Activated CD8-positive, alpha-beta T cell treated with anti-CD3 and anti-CD28 coated beads for 36 hours (primary cell): ENCODE data around the gene GNE. TPM values are rescaled to one million over a fixed set of nuclear protein-coding genes. Genes with fewer than 3 reads are reported as not detected.

Experiments
- ATAC-seq: fragments of 200-7000 bp; cut with Tn5 transposase; one replicate; pipeline ENCODE4 v1.10.0; 2021; ENCODE audit warnings: mild to moderate bottlenecking, moderate library complexity
- CTCF ChIA-PET: fragments of 350-600 bp; sonication (Branson Sonifier 250); formaldehyde crosslinking; loops from one replicate; lab custom pipeline; 2021; ENCODE audit warnings: antibody characterized with exemption; lab: Charles Lee
- POLR2A ChIA-PET: fragments of 350-600 bp; sonication (Branson Sonifier 250); formaldehyde crosslinking; loops from one replicate; lab custom pipeline; 2021; ENCODE audit warnings: antibody characterized with exemption; lab: Charles Lee
- DNase-seq: peaks from one replicate; pipeline ENCODE4 v3.0.0-alpha.2; 2020
- H3K27ac Mint-ChIP-seq: one replicate; pipeline ENCODE4 v1.8.0; 2021; ENCODE audit warnings: mild to moderate bottlenecking, mixed read lengths
- H3K27me3 Mint-ChIP-seq: one replicate; pipeline ENCODE4 v1.8.0; 2021; ENCODE audit warnings: mixed read lengths
- H3K36me3 Mint-ChIP-seq: one replicate; pipeline ENCODE4 v1.8.0; 2021; ENCODE audit warnings: low read depth, mixed read lengths
- H3K4me1 Mint-ChIP-seq: one replicate; pipeline ENCODE4 v1.8.0; 2021; ENCODE audit warnings: low read depth, mixed read lengths
- H3K4me3 Mint-ChIP-seq: one replicate; pipeline ENCODE4 v1.8.0; 2021; ENCODE audit warnings: mild to moderate bottlenecking, moderate library complexity, mixed read lengths
- H3K9me3 Mint-ChIP-seq: one replicate; pipeline ENCODE4 v1.8.0; 2021; ENCODE audit warnings: mixed read lengths
- intact Hi-C: fragments of 100-400 bp; cut with micrococcal nuclease; formaldehyde crosslinking; loops from one replicate; pipeline ENCODE4 v1.10.0; 2022
- total RNA-seq, 2 experiments: library from RNA; stranded (reverse); gene quantifications; one replicate each; pipeline ENCODE4 v1.2.3, GENCODE V29; 2021
- TF ChIP-seq, protein P1 (sequence below): fragments of 200-600 bp; IDR thresholded peaks from one replicate; pipeline ENCODE4 v1.8.0; 2022; ENCODE audit warnings: antibody characterized with exemption, mild to moderate bottlenecking

Gene GNE
- total RNA-seq, 2 experiments from 2014 or later, result 11.6 to 12.0 TPM

- CTCF ChIA-PET, result interaction anchor here (0.6 to 4.4 kb wide), 3 partner anchors 8 to 103 kb away, joined by 3 to 24 read pairs (median 12); no protein-coding TSS in a partner anchor
- no peaks in the 10 kb centered on the region for H3K9me3 Mint-ChIP-seq
These were observed 83.5 kb downstream of the GNE start for GRCh38 chr9:36174731-36175130.

GRCh38 chr9:36174271-36174670 lies 84.0 kb downstream of the GNE start:
- CTCF ChIA-PET, result interaction anchor here (0.6 to 4.4 kb wide), 3 partner anchors 15 to 103 kb away, joined by 3 to 24 read pairs (median 8); no protein-coding TSS in a partner anchor
- no peak for ATAC-seq
- Mint-ChIP-seq H3K36me3 (no peaks in the 10 kb centered on the region), H3K4me3 (no peak overlapping the region), H3K4me1 (peaks cover 1% of the 10 kb centered on the region), H3K9me3 (no peaks in the 10 kb centered on the region), H3K27ac (no peak overlapping the region), H3K27me3 (no peaks in the 10 kb centered on the region)
- intact Hi-C loops, result no loop called here
- POLR2A ChIA-PET, result no interaction called here
- no peak for DNase-seq
- TF ChIP-seq, protein P1, sequence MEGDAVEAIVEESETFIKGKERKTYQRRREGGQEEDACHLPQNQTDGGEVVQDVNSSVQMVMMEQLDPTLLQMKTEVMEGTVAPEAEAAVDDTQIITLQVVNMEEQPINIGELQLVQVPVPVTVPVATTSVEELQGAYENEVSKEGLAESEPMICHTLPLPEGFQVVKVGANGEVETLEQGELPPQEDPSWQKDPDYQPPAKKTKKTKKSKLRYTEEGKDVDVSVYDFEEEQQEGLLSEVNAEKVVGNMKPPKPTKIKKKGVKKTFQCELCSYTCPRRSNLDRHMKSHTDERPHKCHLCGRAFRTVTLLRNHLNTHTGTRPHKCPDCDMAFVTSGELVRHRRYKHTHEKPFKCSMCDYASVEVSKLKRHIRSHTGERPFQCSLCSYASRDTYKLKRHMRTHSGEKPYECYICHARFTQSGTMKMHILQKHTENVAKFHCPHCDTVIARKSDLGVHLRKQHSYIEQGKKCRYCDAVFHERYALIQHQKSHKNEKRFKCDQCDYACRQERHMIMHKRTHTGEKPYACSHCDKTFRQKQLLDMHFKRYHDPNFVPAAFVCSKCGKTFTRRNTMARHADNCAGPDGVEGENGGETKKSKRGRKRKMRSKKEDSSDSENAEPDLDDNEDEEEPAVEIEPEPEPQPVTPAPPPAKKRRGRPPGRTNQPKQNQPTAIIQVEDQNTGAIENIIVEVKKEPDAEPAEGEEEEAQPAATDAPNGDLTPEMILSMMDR, result no peak

More at GRCh38 chr9:36174731-36175130, 83.5 kb downstream of the GNE start:
- intact Hi-C loops, result no loop called here
- no peak overlapping the region for H3K27ac Mint-ChIP-seq
- POLR2A ChIA-PET, result no interaction called here
- no peak overlapping the region for H3K4me3 Mint-ChIP-seq
- DNase-seq (no peak), ATAC-seq (no peak)
- TF ChIP-seq, protein P1, result no peak
- no peaks in the 10 kb centered on the region for H3K27me3 Mint-ChIP-seq
- H3K36me3 Mint-ChIP-seq, result no peaks in the 10 kb centered on the region
- H3K4me1 Mint-ChIP-seq, result peaks cover 1% of the 10 kb centered on the region

DNA sequence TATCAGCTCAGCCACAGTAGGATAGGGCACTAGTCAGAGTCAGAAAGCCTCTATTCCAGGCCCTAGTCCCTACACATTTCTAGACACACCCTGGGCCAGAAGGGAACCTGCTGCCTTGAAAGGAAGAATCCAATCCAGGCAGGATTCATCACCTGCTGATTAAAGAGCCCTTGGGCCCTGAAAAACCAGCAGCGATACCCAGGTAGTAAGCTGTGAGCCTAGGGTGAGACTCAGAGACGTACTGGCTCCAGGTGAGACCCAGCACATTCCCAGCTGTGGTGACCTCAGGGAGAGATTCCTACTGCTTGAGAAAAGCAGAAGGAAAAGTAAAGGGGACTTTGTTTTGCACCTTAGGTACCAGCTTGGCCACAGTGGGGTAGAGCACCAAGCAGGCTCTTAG lies 84.4 kb downstream of the GNE start:
- POLR2A ChIA-PET, result interaction anchor here (0.6 kb wide), 1 partner anchor 15 kb away, joined by 3 read pairs; no protein-coding TSS in a partner anchor
- Mint-ChIP-seq H3K36me3 (no peaks in the 10 kb centered on the region), H3K9me3 (no peaks in the 10 kb centered on the region), H3K27ac (no peak overlapping the region), H3K27me3 (no peaks in the 10 kb centered on the region), H3K4me1 (peaks cover 1% of the 10 kb centered on the region), H3K4me3 (no peak overlapping the region)
- DNase-seq (no peak), ATAC-seq (no peak)
- intact Hi-C loops, result no loop called here
- TF ChIP-seq, protein P1, result no peak
- CTCF ChIA-PET, result interaction anchor here (2.2 to 4.4 kb wide), 2 partner anchors 16 to 72 kb away, joined by 8 to 24 read pairs; no protein-coding TSS in a partner anchor

- H3K27me3 Mint-ChIP-seq, result no peaks in the 10 kb centered on the region
- DNase-seq (no peak), ATAC-seq (no peak)
- TF ChIP-seq, protein P1, result no peak
- H3K4me1 Mint-ChIP-seq, result peaks cover 3% of the 10 kb centered on the region
- no peak overlapping the region for H3K4me3 Mint-ChIP-seq
- intact Hi-C loops, result no loop called here
- POLR2A ChIA-PET, result no interaction called here
- H3K27ac Mint-ChIP-seq, result no peak overlapping the region
- H3K36me3 Mint-ChIP-seq, result no peaks in the 10 kb centered on the region
- H3K9me3 Mint-ChIP-seq, result no peaks in the 10 kb centered on the region
- CTCF ChIA-PET, result interaction anchor here (4.4 to 10.1 kb wide), 2 partner anchors 68 to 69 kb away, joined by 24 to 330 read pairs; no protein-coding TSS in a partner anchor
These were observed 87.7 kb downstream of the GNE start for GRCh38 chr9:36170531-36170930.

DNA sequence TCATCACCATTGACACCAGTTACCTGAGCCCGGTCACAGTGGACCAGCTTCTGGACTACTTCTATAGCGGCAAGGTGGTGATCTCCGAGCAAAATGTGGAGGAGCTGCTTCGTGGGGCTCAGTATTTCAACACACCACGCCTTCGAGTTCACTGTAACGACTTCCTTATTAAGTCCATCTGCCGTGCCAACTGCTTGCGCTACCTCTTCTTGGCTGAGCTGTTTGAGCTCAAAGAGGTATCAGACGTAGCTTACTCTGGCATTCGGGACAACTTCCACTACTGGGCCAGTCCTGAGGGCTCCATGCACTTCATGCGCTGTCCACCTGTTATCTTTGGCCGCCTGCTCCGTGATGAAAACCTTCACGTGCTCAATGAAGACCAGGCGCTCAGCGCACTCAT lies 88.5 kb downstream of the GNE start:
- no peaks in the 10 kb centered on the region for H3K27me3 Mint-ChIP-seq

More for the DNA sequence above, 88.5 kb downstream of the GNE start:
- no peak overlapping the region for H3K4me3 Mint-ChIP-seq
- TF ChIP-seq, protein P1, result no peak
- H3K9me3 Mint-ChIP-seq, result no peaks in the 10 kb centered on the region
- H3K27ac Mint-ChIP-seq, result no peak overlapping the region
- H3K36me3 Mint-ChIP-seq, result no peaks in the 10 kb centered on the region
- peaks cover 3% of the 10 kb centered on the region for H3K4me1 Mint-ChIP-seq
- ChIA-PET CTCF (interaction anchor here (0.6 to 10.1 kb wide), 5 partner anchors 20 to 386 kb away, joined by 3 to 330 read pairs (median 3); partner anchors contain the start of gene CLTA), POLR2A (interaction anchor here (1.3 kb wide), 1 partner anchor 22 kb away, joined by 4 read pairs; no protein-coding TSS in a partner anchor)
- intact Hi-C loops, result no loop called here
- no peak for DNase-seq
- no peak for ATAC-seq
